Measurements from ENCODE around the gene SORT1. TPM values are rescaled to one million over a fixed set of nuclear protein-coding genes. Genes with fewer than 3 reads are reported as not detected.

Gene SORT1
- total RNA-seq, 1 experiment from 2014 or later, result 47.9 TPM

DNA sequence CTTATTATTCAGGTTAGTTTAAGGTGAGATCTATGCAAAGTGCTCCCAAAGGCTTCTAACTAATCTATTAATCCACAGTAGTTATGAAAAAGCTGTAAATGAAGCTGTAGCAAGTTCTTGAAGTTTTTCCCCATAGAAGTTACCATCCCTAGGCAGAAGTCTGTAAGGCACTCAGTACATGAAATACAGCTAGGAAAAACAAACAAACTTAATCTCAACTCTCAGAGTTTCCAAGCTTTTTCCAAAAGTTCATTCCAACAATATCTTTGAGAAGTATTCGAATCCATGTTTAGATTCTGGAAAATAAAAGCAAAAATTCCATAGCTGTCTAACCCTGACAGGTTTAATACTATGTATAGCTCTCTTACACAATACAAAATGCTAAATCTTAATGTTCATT, 41.2 kb downstream of the SORT1 start:
- Mint-ChIP-seq H3K4me3 (no peak overlapping the region), H3K4me1 (peaks cover 13 to 16% of the 10 kb centered on the region in 2 experiments), H3K27ac (no peak overlapping the region), H3K36me3 (ENCODE audit: insufficient read depth in 1 of 3, low read depth in 3 of 3) (peaks cover 2 to 18% (median 17%) of the 10 kb centered on the region in 3 experiments; a peak in 6 of 7 replicates), H3K9me3 (no peaks in the 10 kb centered on the region; a peak in 1 of 5 replicates), H3K27me3 (ENCODE audit: low read depth) (no peaks in the 10 kb centered on the region)
- no peak overlapping the region for H2BK120ac ChIP-seq (ENCODE audit: low read depth, low read length, poor library complexity, severe bottlenecking)
- no peaks in the 10 kb centered on the region for H3K79me2 ChIP-seq (ENCODE audit: insufficient read depth, low read length)
- H3K9me3 ChIP-seq (ENCODE audit: control insufficient read depth, low read depth, low read length), result no peaks in the 10 kb centered on the region
- no peak overlapping the region for H3K4ac ChIP-seq (ENCODE audit: low read depth, low read length)
- no peak overlapping the region for H2BK12ac ChIP-seq (ENCODE audit: insufficient read length, low read depth, low read length)
- H3K18ac ChIP-seq (ENCODE audit: insufficient read length, low read depth, low read length), result no peak overlapping the region
- no peak overlapping the region for H3K27ac ChIP-seq (ENCODE audit: insufficient read length, low read depth, low read length)
- H4K5ac ChIP-seq (ENCODE audit: insufficient read length, low read depth, low read length), result no peak overlapping the region
- no peak overlapping the region for H3K4me2 ChIP-seq (ENCODE audit: insufficient read depth, insufficient read length, low read length)
- H3T11ph ChIP-seq (ENCODE audit: low read length), result no peak overlapping the region
- H3K14ac ChIP-seq (ENCODE audit: insufficient read depth, low read length), result no peak overlapping the region
- H2AK5ac ChIP-seq (ENCODE audit: insufficient read length, low read length), result no peak overlapping the region
- TF ChIP-seq, protein P1, sequence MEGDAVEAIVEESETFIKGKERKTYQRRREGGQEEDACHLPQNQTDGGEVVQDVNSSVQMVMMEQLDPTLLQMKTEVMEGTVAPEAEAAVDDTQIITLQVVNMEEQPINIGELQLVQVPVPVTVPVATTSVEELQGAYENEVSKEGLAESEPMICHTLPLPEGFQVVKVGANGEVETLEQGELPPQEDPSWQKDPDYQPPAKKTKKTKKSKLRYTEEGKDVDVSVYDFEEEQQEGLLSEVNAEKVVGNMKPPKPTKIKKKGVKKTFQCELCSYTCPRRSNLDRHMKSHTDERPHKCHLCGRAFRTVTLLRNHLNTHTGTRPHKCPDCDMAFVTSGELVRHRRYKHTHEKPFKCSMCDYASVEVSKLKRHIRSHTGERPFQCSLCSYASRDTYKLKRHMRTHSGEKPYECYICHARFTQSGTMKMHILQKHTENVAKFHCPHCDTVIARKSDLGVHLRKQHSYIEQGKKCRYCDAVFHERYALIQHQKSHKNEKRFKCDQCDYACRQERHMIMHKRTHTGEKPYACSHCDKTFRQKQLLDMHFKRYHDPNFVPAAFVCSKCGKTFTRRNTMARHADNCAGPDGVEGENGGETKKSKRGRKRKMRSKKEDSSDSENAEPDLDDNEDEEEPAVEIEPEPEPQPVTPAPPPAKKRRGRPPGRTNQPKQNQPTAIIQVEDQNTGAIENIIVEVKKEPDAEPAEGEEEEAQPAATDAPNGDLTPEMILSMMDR (conservative IDR thresholded peaks at IDR 0.05), result no peak
- H2BK5ac ChIP-seq (ENCODE audit: insufficient read length, low read length), result no peak overlapping the region
- WGBS (ENCODE audit: extremely low coverage, insufficient read length, low lambda C conversion rate), result no CpG with 5 or more reads among the region's 1 CpG
- H4K91ac ChIP-seq (ENCODE audit: insufficient read length, low read depth, low read length), result no peak overlapping the region
- no peak overlapping the region for H3K9ac ChIP-seq (ENCODE audit: extremely low read depth, insufficient read length, low read length)
- no peak overlapping the region for H2BK15ac ChIP-seq (ENCODE audit: low read depth, low read length)
- no peaks in the 10 kb centered on the region for H3K4me1 ChIP-seq (ENCODE audit: insufficient read depth, low read length)
- no peaks in the 10 kb centered on the region for H3K27me3 ChIP-seq (ENCODE audit: insufficient read depth, low read length)
- H2AFZ ChIP-seq (ENCODE audit: low read length), result no peak overlapping the region
- no peaks in the 10 kb centered on the region for H4K20me1 ChIP-seq (ENCODE audit: control insufficient read depth, insufficient read depth, insufficient read length)
- no peak overlapping the region for H2BK20ac ChIP-seq (ENCODE audit: low read depth, low read length, poor library complexity, severe bottlenecking)
- no peak overlapping the region for H3K23ac ChIP-seq (ENCODE audit: insufficient read length, low read depth, low read length)
- no peak overlapping the region for H3K56ac ChIP-seq (ENCODE audit: insufficient read length, low read depth, low read length)
- H3K79me1 ChIP-seq (ENCODE audit: insufficient read depth, low read depth, low read length, poor library complexity, severe bottlenecking), result no peaks in the 10 kb centered on the region
- DNase-seq, result no peak
- no peak overlapping the region for H4K8ac ChIP-seq (replicated peaks; ENCODE audit: insufficient read length, low read depth, low read length)
- no peaks in the 10 kb centered on the region for H3K23me2 ChIP-seq (ENCODE audit: insufficient read length, low read depth, low read length, poor library complexity, severe bottlenecking)
